Stimulated activated CD8-positive, alpha-beta memory T cell treated with anti-CD3 and anti-CD28 coated beads, Interleukin-12 subunit alpha, Interleukin-12 subunit beta, amount 100 ng/mL, for 4 hours (primary cell): ENCODE results near the gene FBXL2.

ENCODE experiments used
- DNase-seq: peaks from one replicate; pipeline ENCODE4 v3.0.0-alpha.2; 2020; ENCODE audit warnings: low read depth

The FBXL2 gene, protein sequence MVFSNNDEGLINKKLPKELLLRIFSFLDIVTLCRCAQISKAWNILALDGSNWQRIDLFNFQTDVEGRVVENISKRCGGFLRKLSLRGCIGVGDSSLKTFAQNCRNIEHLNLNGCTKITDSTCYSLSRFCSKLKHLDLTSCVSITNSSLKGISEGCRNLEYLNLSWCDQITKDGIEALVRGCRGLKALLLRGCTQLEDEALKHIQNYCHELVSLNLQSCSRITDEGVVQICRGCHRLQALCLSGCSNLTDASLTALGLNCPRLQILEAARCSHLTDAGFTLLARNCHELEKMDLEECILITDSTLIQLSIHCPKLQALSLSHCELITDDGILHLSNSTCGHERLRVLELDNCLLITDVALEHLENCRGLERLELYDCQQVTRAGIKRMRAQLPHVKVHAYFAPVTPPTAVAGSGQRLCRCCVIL

DNA sequence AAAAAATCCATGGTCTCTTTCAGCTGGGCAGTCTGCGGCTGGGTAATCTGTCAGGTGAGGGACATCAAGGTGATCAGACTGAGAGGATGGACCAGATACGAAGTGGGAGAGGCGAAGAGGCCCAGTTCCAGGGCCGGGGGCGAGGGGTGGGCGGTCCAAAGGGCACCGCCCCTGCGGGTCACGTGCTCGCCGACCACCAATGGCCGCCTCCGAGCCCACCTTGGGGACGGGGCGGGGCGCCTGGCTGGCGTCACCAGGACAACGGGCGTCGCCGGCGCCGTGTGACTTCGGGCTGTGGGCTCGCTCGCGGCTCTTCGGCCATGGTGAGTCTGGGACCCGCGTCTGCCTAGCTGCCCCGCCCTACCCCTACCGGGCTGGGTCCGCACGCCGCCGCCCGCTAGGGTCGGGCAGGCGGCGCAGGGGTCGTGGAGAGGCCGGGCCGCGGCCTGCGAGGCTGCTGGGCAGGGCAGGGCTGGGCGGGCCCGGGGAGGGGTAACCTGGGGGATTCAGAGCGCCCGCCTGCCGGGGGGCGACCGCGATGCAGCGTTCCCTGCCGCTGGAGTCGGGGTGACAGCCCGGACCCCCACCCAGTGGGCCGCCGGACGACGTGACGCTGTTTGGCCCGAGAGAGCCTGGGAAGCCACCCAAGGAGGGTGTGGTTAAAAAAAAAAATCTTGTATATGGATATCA is at the start of gene FBXL2:
Gene FBXL2, plus strand, starts transcription at position 250 of the 690 bp plus-strand sequence. Its CDS starts 71 bp downstream, at position 321.
- DNase-seq: peak; percentile 0

DNA sequence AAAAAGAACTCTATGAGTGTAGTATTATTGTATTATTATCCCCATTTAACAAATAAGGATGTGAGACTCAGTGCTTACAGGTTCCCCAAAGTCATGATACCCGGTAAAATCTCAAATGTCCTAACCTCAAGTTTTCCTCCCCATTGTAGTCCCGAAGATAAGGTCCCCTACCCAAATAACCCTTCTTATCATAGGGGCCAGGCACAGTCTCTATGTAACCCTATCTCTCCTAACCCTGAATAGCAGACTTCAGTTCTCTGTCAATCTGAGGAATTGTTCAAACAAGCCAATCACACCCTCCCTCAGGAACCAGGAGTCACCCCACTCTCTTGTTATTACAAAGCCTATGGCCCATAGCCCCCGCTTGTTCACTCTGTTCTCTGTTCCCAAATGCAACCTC is 48.2 kb upstream of the FBXL2 start:
- DNase-seq: no peak

DNA sequence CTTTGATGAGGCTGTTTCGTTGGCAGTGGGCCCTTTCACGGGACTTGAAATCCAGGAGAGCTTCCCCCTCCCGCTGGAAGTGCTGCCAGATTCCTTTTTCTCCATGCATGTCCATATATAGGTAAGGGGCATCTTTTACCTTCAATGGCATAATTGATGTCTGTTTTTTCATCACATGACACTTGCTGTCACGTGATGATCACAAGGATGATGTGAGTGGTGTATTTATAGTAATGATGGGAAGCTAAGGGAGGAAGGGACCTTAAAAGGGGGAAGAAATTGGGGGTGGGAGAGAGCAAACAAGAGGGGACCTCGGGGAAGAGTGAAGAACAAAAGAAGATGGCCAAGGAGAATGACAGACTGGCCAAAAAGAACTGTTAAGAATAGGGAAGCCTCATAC is 47.3 kb upstream of the FBXL2 start:
- no peak for DNase-seq

- no peak for DNase-seq
Observed at GRCh38 chr3:33231756-33232465, 45.3 kb upstream of the FBXL2 start.

- no peak for DNase-seq
Observed at GRCh38 chr3:33233884-33234283, 43.4 kb upstream of the FBXL2 start.

GRCh38 chr3:33236005-33236404 is 41.2 kb upstream of the FBXL2 start:
- DNase-seq: no peak

DNA sequence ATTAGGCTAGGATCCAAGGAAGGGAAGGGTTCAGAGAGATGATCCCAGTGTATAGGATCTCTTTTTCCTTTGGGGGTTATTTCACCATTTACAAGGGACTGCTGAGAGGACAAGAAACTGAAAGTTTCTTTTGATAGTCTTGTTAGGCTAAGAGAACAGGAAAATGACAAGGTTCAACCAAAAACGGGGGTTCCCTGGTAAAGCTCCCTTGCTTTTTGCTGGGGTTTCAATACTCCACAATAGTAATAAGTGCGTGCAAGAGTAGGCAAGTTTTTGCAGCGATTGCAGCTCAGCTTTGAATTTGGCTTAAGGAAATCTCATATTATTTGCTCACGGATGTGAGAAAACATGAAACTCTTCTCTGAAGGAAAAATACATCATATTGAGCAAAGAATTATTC is 39.8 kb upstream of the FBXL2 start:
- no peak for DNase-seq

- no peak for DNase-seq
Observed at GRCh38 chr3:33238923-33239322, 38.3 kb upstream of the FBXL2 start.

- no peak for DNase-seq
Observed at GRCh38 chr3:33240261-33240660, 37.0 kb upstream of the FBXL2 start.

GRCh38 chr3:33246786-33247185 is 30.5 kb upstream of the FBXL2 start:
- DNase-seq: no peak

GRCh38 chr3:33250712-33251111 is 26.5 kb upstream of the FBXL2 start:
- DNase-seq: no peak

DNA sequence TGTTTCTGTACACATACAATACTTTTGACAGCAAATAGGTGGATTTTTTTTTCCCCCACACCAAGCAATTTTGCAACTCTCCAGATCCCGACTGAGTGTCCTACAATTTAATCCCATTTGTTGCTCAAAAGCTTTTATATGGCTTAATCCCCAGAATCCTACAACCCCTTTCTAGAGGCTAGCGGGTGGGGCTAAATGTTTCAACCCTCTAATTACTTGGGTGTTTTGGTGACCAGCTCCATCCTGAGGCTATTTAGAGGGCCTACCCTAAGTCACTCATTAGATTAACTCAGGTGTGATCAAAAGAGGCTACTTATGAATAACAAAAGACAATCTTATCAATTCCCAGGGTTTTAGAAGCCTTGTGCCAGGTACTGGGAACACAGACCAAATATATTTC is 21.0 kb upstream of the FBXL2 start:
- DNase-seq: no peak

DNA sequence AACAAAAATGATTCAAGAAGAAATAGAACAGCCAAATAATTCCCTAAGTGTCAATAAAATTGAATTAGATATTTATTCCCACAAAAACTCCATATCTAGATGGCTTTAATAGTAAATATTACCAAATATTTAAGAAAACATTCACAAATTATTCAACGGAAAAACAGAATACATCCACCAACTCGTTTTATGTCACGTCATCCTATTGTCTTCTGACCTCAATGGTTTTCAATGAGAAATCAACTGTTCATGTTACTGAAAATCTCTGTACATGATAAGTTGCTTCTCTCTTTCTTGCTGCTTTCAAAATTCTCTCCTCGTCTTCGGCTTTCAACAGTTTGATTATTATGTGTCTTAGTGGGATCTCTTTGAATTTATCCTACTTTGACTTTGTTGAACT is 17.1 kb upstream of the FBXL2 start:
- no peak for DNase-seq

- no peak for DNase-seq
Observed at GRCh38 chr3:33269385-33269784, 7.9 kb upstream of the FBXL2 start.

DNA sequence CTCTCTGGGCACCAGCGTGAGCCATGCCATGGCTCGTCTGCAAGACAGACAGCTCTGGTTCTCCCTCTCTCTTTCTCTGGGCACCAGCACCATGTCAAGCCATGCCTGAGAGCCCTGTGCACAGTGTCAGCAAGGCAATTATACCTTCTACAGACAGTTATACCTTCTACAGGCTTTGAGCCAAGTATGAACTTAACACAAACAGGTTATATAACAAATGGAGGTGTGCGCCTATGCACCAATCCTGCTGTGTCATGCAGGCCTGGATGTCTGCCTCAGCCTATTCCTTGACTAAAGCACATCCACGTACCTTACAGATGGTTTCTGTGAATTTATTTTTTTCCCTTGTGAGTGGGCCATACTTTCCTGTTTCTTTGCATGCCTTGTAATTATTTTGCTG is 5.9 kb upstream of the FBXL2 start:
- no peak for DNase-seq

DNA sequence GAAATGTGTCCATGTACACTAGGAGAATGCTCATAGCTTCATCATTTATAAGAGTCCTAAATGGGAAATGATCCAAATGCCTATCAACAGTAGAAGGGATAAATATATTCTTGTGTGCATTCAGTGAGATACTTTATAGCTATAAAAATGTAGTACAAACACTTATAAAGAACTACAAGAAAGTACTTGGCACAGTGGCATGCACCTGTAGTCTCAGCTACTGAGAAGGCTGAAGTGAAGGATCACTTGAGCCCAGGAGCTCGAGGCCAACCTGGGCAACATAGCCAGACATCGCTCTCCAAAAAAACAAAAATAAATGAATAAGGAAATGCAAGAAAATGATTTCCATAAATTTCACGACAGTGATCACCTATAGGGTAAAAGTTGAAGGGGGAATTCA is 3.6 kb upstream of the FBXL2 start:
- DNase-seq: no peak

- DNase-seq: no peak
Observed at GRCh38 chr3:33278163-33278562, 921 bp downstream of the FBXL2 start.

DNA sequence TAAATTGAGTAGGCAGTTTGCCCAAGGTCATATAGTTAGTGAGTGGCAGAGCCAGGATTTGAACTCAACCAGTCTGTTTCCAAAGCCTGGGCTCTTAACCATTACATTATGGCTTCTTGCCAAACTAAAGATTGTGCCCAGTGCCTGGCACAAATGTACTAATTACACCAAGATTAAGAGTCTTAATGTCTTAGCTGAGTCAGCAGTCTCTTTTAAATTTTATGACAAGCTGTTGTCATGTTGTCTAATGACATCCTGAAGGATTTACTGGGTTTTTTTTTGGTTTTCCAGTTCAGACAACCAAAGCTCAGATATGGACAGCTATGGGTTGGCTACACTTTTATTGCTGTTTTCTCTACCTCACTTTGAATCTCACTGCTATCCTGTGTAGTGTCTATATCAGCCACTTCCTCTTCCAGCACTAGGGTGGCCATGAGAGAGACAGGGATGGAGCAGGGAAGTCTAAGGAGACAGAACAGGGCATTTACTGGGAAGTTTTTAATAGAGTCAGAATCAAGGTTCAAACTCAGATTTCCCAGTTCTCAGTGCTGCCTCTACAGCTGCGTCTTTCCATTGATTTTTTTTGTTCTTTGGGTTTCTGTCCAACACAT is 10.5 kb downstream of the FBXL2 start:
- no peak for DNase-seq

- no peak for DNase-seq
Observed at GRCh38 chr3:33299395-33300081, 22.3 kb downstream of the FBXL2 start.

DNA sequence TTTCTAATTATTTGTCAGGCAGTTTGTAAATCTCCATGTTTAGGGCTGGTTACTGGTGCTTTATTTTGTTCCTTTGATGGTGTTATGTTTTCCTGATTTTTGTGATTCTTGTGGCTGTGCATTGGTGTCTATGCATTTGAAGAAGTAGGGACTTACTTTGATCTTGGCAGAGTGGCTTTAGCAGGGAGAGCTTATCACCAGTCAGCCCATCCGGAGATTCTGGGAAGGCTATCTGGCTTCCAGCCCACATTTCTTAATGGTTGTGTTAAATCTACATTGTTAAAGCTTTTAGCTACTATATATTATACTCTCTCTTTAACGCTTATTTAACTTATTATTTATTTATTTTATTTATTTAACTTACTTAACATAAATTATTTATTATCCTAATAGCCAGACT is 35.1 kb downstream of the FBXL2 start:
- no peak for DNase-seq

DNA sequence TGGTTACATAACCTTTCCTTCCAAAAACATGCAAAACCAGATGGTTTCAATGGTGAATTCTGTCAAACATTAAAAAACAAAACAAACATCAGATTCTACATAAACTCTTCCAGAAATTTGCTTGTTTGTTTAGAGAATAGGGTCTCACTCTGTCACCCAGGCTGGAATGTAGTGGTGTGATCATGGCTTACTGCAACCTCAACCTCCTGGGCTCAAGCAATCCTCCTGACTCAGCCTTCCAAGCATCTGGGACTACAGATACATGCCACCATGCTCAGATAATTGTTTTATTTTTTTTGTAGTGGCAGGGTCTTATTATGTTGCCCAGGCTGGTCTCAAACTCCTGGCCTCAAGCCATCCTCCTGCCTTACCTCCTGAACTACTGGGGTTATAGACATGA is 36.1 kb downstream of the FBXL2 start:
- no peak for DNase-seq

- DNase-seq: no peak
Observed at GRCh38 chr3:33314993-33315392, 37.8 kb downstream of the FBXL2 start.
